HEK293T (cell line): ENCODE results near the gene KIAA0513.

Source experiments
- CTBP1 ChIP-seq: fragments of 450-650 bp; IDR thresholded peaks from 2 replicates; pipeline ENCODE4 v1.6.1; 2016; ENCODE audit warnings: borderline replicate concordance
- FOXA1 ChIP-seq: fragments of 450-650 bp; IDR thresholded peaks from 2 replicates; pipeline ENCODE4 v1.6.1; 2016; ENCODE audit warnings: mild to moderate bottlenecking
- HDGF ChIP-seq: fragments of 450-650 bp; IDR thresholded peaks from 2 replicates; pipeline ENCODE4 v1.6.1; 2017; ENCODE audit warnings: antibody characterized with exemption, borderline replicate concordance
- LEF1 ChIP-seq: fragments of 450-650 bp; IDR thresholded peaks from 2 replicates; pipeline ENCODE4 v1.6.1; 2017; ENCODE audit warnings: mild to moderate bottlenecking, borderline replicate concordance
- SP1 ChIP-seq: fragments of 450-650 bp; IDR thresholded peaks from 2 replicates; pipeline ENCODE4 v1.6.1; 2017
- SUZ12 ChIP-seq: fragments of 450-650 bp; IDR thresholded peaks from 2 replicates; pipeline ENCODE4 v1.6.1; 2016; ENCODE audit warnings: mild to moderate bottlenecking

DNA sequence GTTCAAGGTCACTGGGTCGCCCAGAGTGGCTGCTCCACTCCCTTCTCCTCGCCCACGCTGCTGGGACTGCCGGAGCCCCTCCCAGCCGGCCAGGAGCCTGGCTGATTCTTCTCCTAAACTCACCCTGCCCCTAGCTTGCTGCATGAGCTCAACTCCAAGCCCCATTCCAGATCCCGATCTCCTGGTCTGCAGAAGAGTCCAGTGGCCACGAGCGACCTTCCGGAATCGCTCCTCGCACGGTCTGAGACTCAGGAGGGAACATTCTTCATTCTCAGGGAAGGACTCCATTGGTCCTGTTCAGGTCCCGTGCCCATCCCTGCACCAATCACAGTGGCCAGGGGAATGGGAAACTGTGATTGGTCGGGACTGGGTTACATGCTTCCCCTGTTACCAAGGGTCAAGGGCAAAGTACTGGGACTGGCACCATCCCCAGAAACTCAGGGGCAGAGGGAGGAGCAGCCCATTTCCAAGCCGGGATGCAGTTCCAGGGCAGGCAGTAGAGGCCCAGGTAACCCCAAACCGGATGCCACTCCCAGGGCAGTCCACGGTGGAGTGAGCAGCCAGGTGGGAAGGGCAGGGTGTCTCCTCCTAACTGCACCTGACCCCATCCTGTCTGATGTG lies 109.2 kb downstream of the KIAA0513 start:
- no peak for TF ChIP-seq SUZ12
- TF ChIP-seq CTBP1 = no peak
- no peak for TF ChIP-seq FOXA1
- TF ChIP-seq SP1 = no peak
- TF ChIP-seq HDGF = no peak
- TF ChIP-seq LEF1 = no peak
